BLaER1 (cell line): Measurements from ENCODE around the gene LPAR1.

Experiments used
- H3K27ac ChIP-seq: shearing (Covaris generic); formaldehyde crosslinking; 2 replicates; pipeline ENCODE4 v1.8.1; 2022
- H3K27me3 ChIP-seq: shearing (Covaris generic); formaldehyde crosslinking; 2 replicates; pipeline ENCODE4 v1.8.1; 2022
- H3K36me3 ChIP-seq: shearing (Covaris generic); formaldehyde crosslinking; 2 replicates; pipeline ENCODE4 v1.8.1; 2022
- H3K4me1 ChIP-seq: shearing (Covaris generic); formaldehyde crosslinking; 2 replicates; pipeline ENCODE4 v1.8.1; 2022
- H3K4me2 ChIP-seq: shearing (Covaris generic); formaldehyde crosslinking; 2 replicates; pipeline ENCODE4 v1.8.1; 2022
- H3K4me3 ChIP-seq: shearing (Covaris generic); formaldehyde crosslinking; 2 replicates; pipeline ENCODE4 v1.8.1; 2022
- H3K9ac ChIP-seq: shearing (Covaris generic); formaldehyde crosslinking; 2 replicates; pipeline ENCODE4 v1.8.1; 2022
- H3K9me3 ChIP-seq: shearing (Covaris generic); formaldehyde crosslinking; 2 replicates; pipeline ENCODE4 v1.8.1; 2022
- H4K20me1 ChIP-seq: shearing (Covaris generic); formaldehyde crosslinking; 2 replicates; pipeline ENCODE4 v1.8.1; 2022
- Cebpa-rat ChIP-seq: shearing (Covaris generic); IDR thresholded peaks from 2 replicates; pipeline ENCODE4 v1.8.1; 2022

The LPAR1 gene

DNA sequence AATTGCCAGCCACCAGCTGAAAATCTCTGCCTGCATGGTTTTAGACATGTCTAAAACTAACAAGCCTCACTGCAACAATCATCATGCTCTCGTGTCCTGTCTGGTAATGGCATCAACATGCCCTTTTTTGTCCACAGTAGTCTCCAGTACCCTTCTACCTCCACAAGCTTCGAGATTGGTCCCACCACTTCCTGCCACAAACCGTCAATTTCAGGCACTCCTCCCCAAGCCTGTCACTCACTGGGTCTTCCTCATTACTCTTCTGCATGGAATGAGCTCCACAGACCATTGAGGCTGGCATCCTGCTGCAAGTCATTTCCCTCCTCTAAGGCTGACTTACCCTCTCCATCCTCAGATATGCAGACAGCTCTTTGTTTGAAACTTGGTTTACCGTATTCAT, 9.0 kb downstream of the LPAR1 start:
- Histone ChIP-seq H4K20me1 (no peaks in the 10 kb centered on the region), H3K4me2 (peak overlapping the region; percentile 21; the same call in 1 of the 2 replicates), H3K36me3 (no peaks in the 10 kb centered on the region), H3K4me1 (peaks cover 6% of the 10 kb centered on the region; the same call in 1 of the 2 replicates), H3K9me3 (no peaks in the 10 kb centered on the region), H3K9ac (no peak overlapping the region), H3K27me3 (no peaks in the 10 kb centered on the region), H3K4me3 (no peak overlapping the region), H3K27ac (no peak overlapping the region)
- TF ChIP-seq Cebpa-rat, result no peak

DNA sequence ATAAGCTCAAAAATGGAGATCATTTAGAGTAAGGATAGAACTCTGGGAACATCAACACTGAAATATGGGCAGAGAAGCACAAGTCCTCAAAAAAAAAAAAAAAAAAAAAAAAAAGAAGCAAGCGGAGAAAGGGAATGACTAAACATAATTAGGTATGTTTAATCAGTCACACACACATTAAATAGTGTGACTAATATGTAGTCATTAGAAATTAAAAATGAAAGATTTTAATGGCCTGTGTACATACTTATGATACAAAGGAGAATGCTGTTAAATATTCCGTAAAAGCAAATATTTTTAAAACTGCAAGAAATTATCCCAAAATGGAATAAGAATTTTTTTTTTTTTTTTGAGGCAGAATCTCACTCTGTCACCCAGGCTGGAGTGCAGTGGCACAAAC, 10.5 kb downstream of the LPAR1 start:
- Histone ChIP-seq H3K4me3 (no peak overlapping the region), H3K9me3 (no peaks in the 10 kb centered on the region), H3K27ac (no peak overlapping the region), H3K4me1 (peaks cover 6% of the 10 kb centered on the region; the same call in 1 of the 2 replicates), H3K27me3 (no peaks in the 10 kb centered on the region), H4K20me1 (no peaks in the 10 kb centered on the region), H3K36me3 (no peaks in the 10 kb centered on the region), H3K9ac (no peak overlapping the region), H3K4me2 (no peak overlapping the region)
- no peak for TF ChIP-seq Cebpa-rat

DNA sequence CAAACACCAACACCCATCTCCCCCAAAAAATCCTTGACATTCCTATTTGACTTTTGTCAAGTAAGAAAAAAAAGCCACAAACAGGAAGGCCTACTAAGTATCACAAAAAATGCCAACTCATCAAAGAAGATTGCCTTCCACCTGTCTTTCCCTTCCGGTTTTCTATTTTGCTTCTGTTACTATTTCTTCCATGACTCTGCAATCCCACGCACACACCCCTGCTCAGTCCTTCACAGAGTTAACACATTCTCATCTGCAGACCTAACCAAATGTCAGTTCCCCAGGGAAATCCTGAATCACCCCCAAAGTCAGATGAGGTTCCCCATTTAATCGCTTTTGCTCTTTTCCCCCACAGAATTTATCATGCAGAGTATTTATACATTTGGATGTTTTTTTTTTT, 15.1 kb downstream of the LPAR1 start:
- Histone ChIP-seq H3K4me2 (no peak overlapping the region), H3K27ac (no peak overlapping the region), H3K27me3 (no peaks in the 10 kb centered on the region), H3K9me3 (no peaks in the 10 kb centered on the region), H3K9ac (no peak overlapping the region), H3K4me1 (no peaks in the 10 kb centered on the region), H4K20me1 (no peaks in the 10 kb centered on the region), H3K36me3 (no peaks in the 10 kb centered on the region), H3K4me3 (no peak overlapping the region)
- TF ChIP-seq Cebpa-rat, result no peak

DNA sequence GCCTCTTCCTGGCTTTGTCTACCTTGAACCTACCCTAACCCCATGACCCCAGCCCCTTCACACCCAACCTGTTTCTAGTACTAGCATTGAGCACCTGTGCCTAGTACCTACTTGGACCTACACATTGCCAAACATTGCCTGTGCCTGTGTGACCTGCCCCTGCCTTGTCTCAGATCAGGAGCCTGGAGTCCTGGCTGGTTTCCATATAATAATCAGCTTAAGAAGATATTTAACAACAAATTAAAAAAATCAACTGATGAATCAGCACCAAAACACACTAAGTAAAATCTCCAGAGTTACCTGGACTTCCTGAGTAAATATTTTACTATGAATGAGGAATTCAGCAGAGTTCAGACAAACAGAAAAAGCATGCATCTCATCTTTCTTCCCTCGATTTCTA, 17.7 kb downstream of the LPAR1 start:
- Histone ChIP-seq H4K20me1 (no peaks in the 10 kb centered on the region), H3K9me3 (no peaks in the 10 kb centered on the region), H3K27ac (no peak overlapping the region), H3K36me3 (no peaks in the 10 kb centered on the region), H3K4me1 (peaks cover 13% of the 10 kb centered on the region), H3K4me3 (no peak overlapping the region), H3K27me3 (no peaks in the 10 kb centered on the region), H3K4me2 (no peak overlapping the region), H3K9ac (no peak overlapping the region)
- TF ChIP-seq Cebpa-rat, result no peak

DNA sequence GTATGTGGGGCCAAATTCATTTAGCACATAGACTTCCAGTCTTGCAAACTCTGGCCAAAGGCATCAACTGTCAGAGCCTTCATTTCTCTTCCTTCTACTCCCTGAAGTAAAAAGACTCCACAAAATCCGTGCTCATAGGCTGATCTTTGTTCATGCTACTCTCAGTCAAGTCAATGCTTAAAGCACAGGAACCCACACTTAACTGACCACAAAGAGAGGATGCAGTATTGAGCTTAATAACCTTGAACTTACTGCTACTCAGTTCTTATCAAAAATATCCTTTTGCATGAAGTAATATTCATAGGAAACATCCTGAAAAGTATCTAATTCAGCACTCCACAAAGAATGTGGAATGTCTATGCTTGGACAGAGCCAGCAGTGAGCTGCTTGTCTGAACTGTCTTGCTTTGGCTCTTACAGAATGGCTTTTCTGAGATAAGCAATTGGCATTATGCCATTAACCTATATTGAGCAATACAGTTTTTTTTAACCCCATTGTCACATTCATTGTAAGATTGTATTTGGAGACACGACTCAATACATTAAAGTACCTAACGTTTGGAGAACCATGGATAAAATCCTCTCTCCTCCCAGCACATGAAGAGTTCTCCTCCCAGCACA, 21.7 kb downstream of the LPAR1 start:
- Histone ChIP-seq H4K20me1 (no peaks in the 10 kb centered on the region), H3K9me3 (no peaks in the 10 kb centered on the region), H3K9ac (no peak overlapping the region), H3K36me3 (no peaks in the 10 kb centered on the region), H3K27me3 (no peaks in the 10 kb centered on the region), H3K27ac (no peak overlapping the region), H3K4me3 (no peak overlapping the region), H3K4me1 (peaks cover 13% of the 10 kb centered on the region), H3K4me2 (peak overlapping the region; percentile 33; the same call in 1 of the 2 replicates)
- peak; percentile 27; the same call in 1 of the 2 replicates for TF ChIP-seq Cebpa-rat

DNA sequence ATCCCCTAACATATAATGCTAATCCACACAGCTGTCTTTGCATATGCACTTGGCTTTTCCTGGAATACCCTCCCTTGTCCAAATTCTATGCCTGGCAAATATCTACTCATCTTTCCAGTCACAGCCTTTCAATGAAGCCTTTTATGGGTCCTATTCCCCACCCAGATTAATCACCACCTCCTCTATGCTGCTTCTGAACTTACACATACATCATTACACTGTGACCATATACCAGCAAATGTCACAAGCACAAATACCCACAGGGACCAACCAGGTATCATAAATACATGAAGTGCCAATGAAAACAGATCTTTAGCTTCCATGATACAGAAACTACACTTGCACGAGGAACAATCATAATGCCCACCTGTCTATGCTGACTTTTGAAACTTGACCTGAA, 22.3 kb downstream of the LPAR1 start:
- H3K9me3 ChIP-seq, result no peaks in the 10 kb centered on the region
- H3K4me2 ChIP-seq, result no peak overlapping the region
- no peaks in the 10 kb centered on the region for H3K36me3 ChIP-seq

DNA sequence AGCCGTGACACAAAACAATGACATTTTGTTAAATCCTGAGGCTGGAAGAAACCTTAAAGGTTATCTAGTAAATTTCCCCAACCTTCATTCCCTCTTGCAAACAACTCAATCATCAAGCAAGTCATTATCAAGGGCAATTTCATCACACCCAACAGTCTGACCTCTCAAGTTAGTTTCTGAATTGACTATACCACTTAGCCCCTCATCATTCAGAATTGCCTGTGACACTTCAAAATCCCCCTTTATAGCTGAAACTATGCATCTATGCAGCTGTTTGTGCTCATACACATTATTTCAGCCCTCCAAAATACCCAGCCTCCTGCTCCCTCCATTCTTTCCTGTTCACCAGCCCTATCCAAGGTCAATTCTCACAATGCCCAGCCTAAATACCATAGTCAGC, 24.6 kb downstream of the LPAR1 start:
- Histone ChIP-seq H4K20me1 (no peaks in the 10 kb centered on the region), H3K9me3 (no peaks in the 10 kb centered on the region), H3K4me2 (no peak overlapping the region), H3K9ac (no peak overlapping the region), H3K36me3 (no peaks in the 10 kb centered on the region), H3K4me1 (peaks cover 13% of the 10 kb centered on the region), H3K4me3 (no peak overlapping the region), H3K27me3 (no peaks in the 10 kb centered on the region), H3K27ac (no peak overlapping the region)
- TF ChIP-seq Cebpa-rat, result no peak

More for the DNA sequence above, 22.3 kb downstream of the LPAR1 start:
- Histone ChIP-seq H3K27me3 (no peaks in the 10 kb centered on the region), H3K4me1 (peaks cover 13% of the 10 kb centered on the region), H3K4me3 (no peak overlapping the region), H3K27ac (no peak overlapping the region), H4K20me1 (no peaks in the 10 kb centered on the region), H3K9ac (no peak overlapping the region)
- no peak for TF ChIP-seq Cebpa-rat

DNA sequence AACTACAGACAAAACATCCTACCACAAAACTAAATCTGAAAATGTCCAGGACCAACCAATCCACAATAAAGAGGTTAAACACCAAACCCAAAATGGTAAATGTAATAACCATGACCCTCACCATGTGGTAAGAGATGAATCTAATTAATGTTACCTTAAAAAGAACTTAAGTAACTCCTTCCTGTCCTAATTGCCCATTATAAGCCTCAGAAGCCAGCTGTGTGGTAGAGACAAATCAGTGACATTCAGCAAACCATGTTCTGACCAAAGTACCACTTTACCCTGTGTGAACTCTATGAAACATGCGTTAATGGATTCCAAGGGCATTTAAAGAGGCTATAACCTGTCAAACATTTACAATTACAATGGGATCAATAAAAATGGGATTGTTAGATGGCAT, 25.0 kb downstream of the LPAR1 start:
- Histone ChIP-seq H4K20me1 (no peaks in the 10 kb centered on the region), H3K27ac (no peak overlapping the region), H3K4me2 (no peak overlapping the region), H3K9ac (no peak overlapping the region), H3K36me3 (no peaks in the 10 kb centered on the region), H3K4me3 (no peak overlapping the region), H3K27me3 (no peaks in the 10 kb centered on the region), H3K4me1 (peaks cover 13% of the 10 kb centered on the region), H3K9me3 (no peaks in the 10 kb centered on the region)
- TF ChIP-seq Cebpa-rat, result no peak

DNA sequence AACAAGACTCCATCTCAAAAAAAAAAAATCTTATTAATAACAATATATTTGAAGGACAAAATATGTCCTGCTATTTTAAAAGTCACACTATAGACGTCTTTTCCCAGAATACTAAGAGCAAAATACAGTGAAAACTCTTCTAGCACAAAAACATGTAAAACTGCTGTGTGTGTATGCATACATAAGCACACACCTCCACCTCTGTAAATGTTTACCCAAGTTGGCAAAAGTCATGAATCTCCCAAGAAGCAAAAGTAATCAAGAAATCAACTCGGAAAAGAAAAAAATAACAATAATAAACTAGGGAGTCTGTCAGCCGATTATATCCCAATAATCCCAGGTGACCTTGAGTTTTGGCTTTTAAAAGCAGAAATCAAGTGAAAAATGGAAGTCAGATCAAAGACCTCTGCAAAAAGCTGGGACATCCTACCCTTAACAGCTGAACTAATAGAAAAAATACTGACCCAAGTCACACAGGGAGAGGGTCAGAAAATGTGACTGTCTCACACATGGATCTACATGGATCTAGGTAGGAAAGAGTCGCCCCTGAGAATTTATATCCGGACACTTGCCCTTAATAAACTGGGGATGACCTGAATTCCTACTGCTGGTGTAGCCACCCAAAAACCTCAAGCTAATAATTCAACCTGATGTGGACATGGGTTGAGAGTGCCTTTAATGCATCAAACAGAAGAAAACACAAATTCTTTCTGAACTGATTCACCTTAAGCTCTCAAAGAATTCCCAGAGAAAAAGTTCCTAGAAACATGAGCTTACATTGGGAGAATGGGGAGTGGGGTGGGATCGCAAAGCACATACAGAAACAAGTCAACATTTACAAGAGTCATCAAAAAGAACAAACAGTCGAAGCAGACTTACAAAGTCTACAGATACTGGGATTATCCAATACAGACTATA, 29.9 kb downstream of the LPAR1 start:
- H3K4me1 ChIP-seq, result no peaks in the 10 kb centered on the region
- H3K27me3 ChIP-seq, result no peaks in the 10 kb centered on the region
- TF ChIP-seq Cebpa-rat, result no peak
- H3K27ac ChIP-seq, result no peak overlapping the region
- H3K9ac ChIP-seq, result no peak overlapping the region
- no peak overlapping the region for H3K4me3 ChIP-seq
- H3K36me3 ChIP-seq, result no peaks in the 10 kb centered on the region
- no peak overlapping the region for H3K4me2 ChIP-seq
- H3K9me3 ChIP-seq, result no peaks in the 10 kb centered on the region
- H4K20me1 ChIP-seq, result no peaks in the 10 kb centered on the region

DNA sequence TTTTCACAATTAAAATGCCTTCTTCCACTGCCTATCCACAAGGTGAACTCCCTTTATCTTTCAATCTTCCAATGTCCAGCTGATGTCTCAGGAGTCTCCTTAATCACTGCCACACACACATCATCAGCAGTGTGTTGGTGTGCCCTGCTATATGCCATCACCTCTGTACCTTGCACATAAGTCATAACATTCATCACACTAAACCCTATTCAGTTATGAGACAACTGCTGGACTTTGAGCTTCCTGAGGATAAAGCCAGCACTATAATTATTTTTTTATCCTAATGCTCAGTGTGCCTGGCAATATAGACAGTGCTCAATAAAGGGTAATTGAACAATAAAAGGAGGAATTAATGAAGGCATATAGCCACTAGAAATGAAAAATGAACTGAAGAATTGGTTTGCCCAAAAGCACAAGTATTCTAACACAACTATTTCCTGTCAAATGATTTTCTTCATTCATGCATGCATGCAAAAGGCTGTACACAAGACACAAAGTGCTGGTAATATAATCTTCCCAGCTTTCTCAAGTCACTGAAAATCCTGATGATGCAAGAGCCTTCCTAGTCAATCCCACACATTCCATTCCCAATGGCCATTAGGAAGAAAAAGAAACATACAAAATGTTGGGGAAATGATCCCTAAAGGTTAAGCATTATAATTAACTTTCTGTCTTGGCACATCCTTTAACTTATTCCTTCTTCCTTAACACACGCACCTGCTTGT, 32.4 kb downstream of the LPAR1 start:
- H3K4me2 ChIP-seq, result no peak overlapping the region
- no peaks in the 10 kb centered on the region for H4K20me1 ChIP-seq
- no peaks in the 10 kb centered on the region for H3K9me3 ChIP-seq
- H3K4me3 ChIP-seq, result no peak overlapping the region
- no peak for TF ChIP-seq Cebpa-rat
- no peaks in the 10 kb centered on the region for H3K36me3 ChIP-seq
- H3K27ac ChIP-seq, result no peak overlapping the region
- peaks cover 10% of the 10 kb centered on the region for H3K4me1 ChIP-seq
- no peak overlapping the region for H3K9ac ChIP-seq
- H3K27me3 ChIP-seq, result no peaks in the 10 kb centered on the region
